ENCODE measurements around the gene PPP2CA. TPM values are rescaled to one million over a fixed set of nuclear protein-coding genes. Genes with fewer than 3 reads are reported as not detected.
"Not testable (repeated sequence)": the region's sequence is repeated elsewhere in the genome, so short reads cannot be mapped to it uniquely, and the experiment has no call there.

Gene PPP2CA
- total and polyA plus RNA-seq, 9 of the 15 experiments (the other 6 are each of a cell fraction or from before 2014, with no cell fraction given), result 23.0 to 257 (median 109) TPM

DNA sequence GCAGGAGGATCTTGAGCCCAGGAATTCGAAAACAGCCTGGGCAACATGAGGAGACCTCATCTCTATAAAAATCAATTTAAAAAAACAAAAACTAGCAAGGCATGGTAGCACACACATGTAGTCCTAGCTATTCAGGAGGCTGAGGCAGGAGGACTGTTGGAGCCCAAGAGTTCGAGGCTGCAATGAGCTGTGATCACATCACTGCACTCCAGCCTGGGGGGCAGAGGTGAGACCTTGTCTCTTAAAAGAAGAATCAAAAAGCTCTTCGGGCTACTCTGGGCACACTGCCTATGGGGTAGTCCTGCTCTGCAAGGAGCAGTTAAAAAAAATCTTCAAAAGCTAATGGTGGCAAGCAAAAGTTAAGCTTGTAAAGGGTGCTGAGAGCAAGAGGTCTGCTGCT lies 72.6 kb downstream of the PPP2CA start:
- in situ Hi-C loops (cut with MboI), result no loop called here
- Histone ChIP-seq H3K27ac (ENCODE audit: extremely low read depth, low read depth, low read length) (no peak overlapping the region), H3K79me2 (ENCODE audit: control insufficient read depth, insufficient read depth, low read length) (peaks cover 22% of the 10 kb centered on the region; the same call in 1 of the 3 replicates)

GRCh38 chr5:134152173-134152832 lies 73.6 kb downstream of the PPP2CA start:
- H3K27ac ChIP-seq (ENCODE audit: extremely low read depth, low read depth, low read length); H2AFZ ChIP-seq (ENCODE audit: low read depth, low read length); H3K27me3 ChIP-seq (ENCODE audit: control insufficient read depth in 2 of 2, insufficient read depth in 2 of 2, low read length in 2 of 2); DNase-seq (ENCODE audit: extremely low read depth in 1 of 4, low spot score in 3 of 4); FAIRE-seq; intact Hi-C loops (cut with micrococcal nuclease); H3K9me3 ChIP-seq (replicated peaks; ENCODE audit: control insufficient read depth, insufficient read depth, low read depth, low read length); ATAC-seq; BruUV-seq (replicated peaks); H3K4me1 ChIP-seq (replicated peaks in 1 of 2; ENCODE audit: control insufficient read depth in 2 of 2, insufficient read depth in 2 of 2, low read length in 2 of 2); CTCF ChIA-PET (ENCODE audit: low intra/inter-chr PET ratio); H3K4me3 ChIP-seq; H4K20me1 ChIP-seq (replicated peaks; ENCODE audit: control insufficient read depth, insufficient read depth, low read length); H3K9ac ChIP-seq (ENCODE audit: insufficient read depth in 1 of 2, low read depth in 2 of 2, low read length in 2 of 2); H3K4me2 ChIP-seq (ENCODE audit: insufficient read depth, low read length); in situ Hi-C loops (cut with MboI); H3K9me1 ChIP-seq (ENCODE audit: control insufficient read depth, insufficient read depth, low read length): not testable (repeated sequence)
- Histone ChIP-seq H3K36me3 (ENCODE audit: control insufficient read depth, insufficient read depth, low read length) (peaks cover 91% of the 10 kb centered on the region), H3K79me2 (ENCODE audit: control insufficient read depth, insufficient read depth, low read length) (peaks cover 22% of the 10 kb centered on the region; the same call in 1 of the 3 replicates)
- POLR2A ChIA-PET, result interaction anchor here (1.5 to 3.1 kb wide), 6 partner anchors 9 to 24 kb away, joined by 5 to 13 read pairs (median 8); partner anchors contain the start of gene SKP1
- 97% methylated on average over 15 of the region's 15 CpGs for WGBS (ENCODE audit: insufficient coverage, low coverage, missing lambda C conversion rate)

More for the DNA sequence above, 72.6 kb downstream of the PPP2CA start:
- Histone ChIP-seq H3K9me3 (replicated peaks; ENCODE audit: control insufficient read depth, insufficient read depth, low read depth, low read length) (no peaks in the 10 kb centered on the region), H3K27me3 (ENCODE audit: control insufficient read depth in 2 of 2, insufficient read depth in 2 of 2, low read length in 2 of 2) (no peaks in the 10 kb centered on the region), H3K4me1 (replicated peaks in 1 of 2; ENCODE audit: control insufficient read depth in 2 of 2, insufficient read depth in 2 of 2, low read length in 2 of 2) (no peaks in the 10 kb centered on the region; a peak in 1 of 5 replicates), H3K4me3 (no peak overlapping the region), H3K9ac (ENCODE audit: insufficient read depth in 1 of 2, low read depth in 2 of 2, low read length in 2 of 2) (no peak overlapping the region), H2AFZ (ENCODE audit: low read depth, low read length) (no peak overlapping the region), H3K4me2 (ENCODE audit: insufficient read depth, low read length) (no peak overlapping the region), H4K20me1 (replicated peaks; ENCODE audit: control insufficient read depth, insufficient read depth, low read length) (no peaks in the 10 kb centered on the region), H3K36me3 (ENCODE audit: control insufficient read depth, insufficient read depth, low read length) (peaks cover 93% of the 10 kb centered on the region), H3K9me1 (ENCODE audit: control insufficient read depth, insufficient read depth, low read length) (no peaks in the 10 kb centered on the region)
- WGBS (ENCODE audit: insufficient coverage, low coverage, missing lambda C conversion rate), result 92% methylated on average over 3 of the region's 3 CpGs
- no peak for ATAC-seq
- TF ChIP-seq ZBED1 (IDR thresholded peaks at IDR 0.05) (no peak), ZNF717 (CRISPR knock-in tag; IDR thresholded peaks at IDR 0.05) (no peak), ZNF316 (IDR thresholded peaks at IDR 0.05) (no peak), POLR3A (IDR thresholded peaks at IDR 0.05; ENCODE audit: borderline replicate concordance, extremely low read depth, insufficient read depth, insufficient read length) (no peak), COPS2 (conservative IDR thresholded peaks at IDR 0.05) (no peak), ZNF239 (CRISPR knock-in tag; IDR thresholded peaks at IDR 0.05) (no peak), CBFB (CRISPR knock-in tag; IDR thresholded peaks at IDR 0.05) (no peak), C11orf30 (IDR thresholded peaks at IDR 0.05; ENCODE audit: low read depth) (no peak), RBM17 (IDR thresholded peaks at IDR 0.05; ENCODE audit: borderline replicate concordance, low read depth, low read length) (no peak), RBM34 (IDR thresholded peaks at IDR 0.05; ENCODE audit: borderline replicate concordance, insufficient read depth, low read length) (no peak), CREM (IDR thresholded peaks at IDR 0.05; ENCODE audit: low read depth) (no peak)
- TF ChIP-seq, protein P1, sequence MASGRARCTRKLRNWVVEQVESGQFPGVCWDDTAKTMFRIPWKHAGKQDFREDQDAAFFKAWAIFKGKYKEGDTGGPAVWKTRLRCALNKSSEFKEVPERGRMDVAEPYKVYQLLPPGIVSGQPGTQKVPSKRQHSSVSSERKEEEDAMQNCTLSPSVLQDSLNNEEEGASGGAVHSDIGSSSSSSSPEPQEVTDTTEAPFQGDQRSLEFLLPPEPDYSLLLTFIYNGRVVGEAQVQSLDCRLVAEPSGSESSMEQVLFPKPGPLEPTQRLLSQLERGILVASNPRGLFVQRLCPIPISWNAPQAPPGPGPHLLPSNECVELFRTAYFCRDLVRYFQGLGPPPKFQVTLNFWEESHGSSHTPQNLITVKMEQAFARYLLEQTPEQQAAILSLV (tag; IDR thresholded peaks at IDR 0.05), result no peak
- TF ChIP-seq, protein P2, sequence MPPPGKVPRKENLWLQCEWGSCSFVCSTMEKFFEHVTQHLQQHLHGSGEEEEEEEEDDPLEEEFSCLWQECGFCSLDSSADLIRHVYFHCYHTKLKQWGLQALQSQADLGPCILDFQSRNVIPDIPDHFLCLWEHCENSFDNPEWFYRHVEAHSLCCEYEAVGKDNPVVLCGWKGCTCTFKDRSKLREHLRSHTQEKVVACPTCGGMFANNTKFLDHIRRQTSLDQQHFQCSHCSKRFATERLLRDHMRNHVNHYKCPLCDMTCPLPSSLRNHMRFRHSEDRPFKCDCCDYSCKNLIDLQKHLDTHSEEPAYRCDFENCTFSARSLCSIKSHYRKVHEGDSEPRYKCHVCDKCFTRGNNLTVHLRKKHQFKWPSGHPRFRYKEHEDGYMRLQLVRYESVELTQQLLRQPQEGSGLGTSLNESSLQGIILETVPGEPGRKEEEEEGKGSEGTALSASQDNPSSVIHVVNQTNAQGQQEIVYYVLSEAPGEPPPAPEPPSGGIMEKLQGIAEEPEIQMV (tag; conservative IDR thresholded peaks at IDR 0.05; ENCODE audit: low read depth), result no peak
- BruUV-seq (replicated peaks), result no TSS peak
- CTCF ChIA-PET (ENCODE audit: low intra/inter-chr PET ratio), result no interaction called here
- POLR2A ChIA-PET, result interaction anchor here (0.7 to 3.1 kb wide), 8 partner anchors 9 to 433 kb away, joined by 5 to 13 read pairs (median 8); partner anchors contain the start of gene SKP1
- FAIRE-seq, result no peak
- no peak for DNase-seq (ENCODE audit: extremely low read depth in 1 of 4, low spot score in 3 of 4)
- intact Hi-C loops (cut with micrococcal nuclease), result no loop called here

All from K562 (cell line).